Left kidney (tissue), 2 donors: ENCODE measurements around the gene DYSF. TPM values are rescaled to one million over a fixed set of nuclear protein-coding genes. Genes with fewer than 3 reads are reported as not detected.
"Not testable (repeated sequence)": the region's sequence is repeated elsewhere in the genome, so short reads cannot be mapped to it uniquely, and the experiment has no call there.

Experiments used
- DNase-seq: peaks from one replicate; pipeline ENCODE4 v3.0.0-alpha.2; 2013
- polyA plus RNA-seq: library from polyadenylated mRNA; unstranded; fragments of 120-200 nt; gene quantifications from one replicate; pipeline ENCODE4 v1.2.1, GENCODE V29; 2013; ENCODE audit not compliant: insufficient read length

The DYSF gene
- polyA plus RNA-seq, 1 donor: 15.4 TPM

DNA sequence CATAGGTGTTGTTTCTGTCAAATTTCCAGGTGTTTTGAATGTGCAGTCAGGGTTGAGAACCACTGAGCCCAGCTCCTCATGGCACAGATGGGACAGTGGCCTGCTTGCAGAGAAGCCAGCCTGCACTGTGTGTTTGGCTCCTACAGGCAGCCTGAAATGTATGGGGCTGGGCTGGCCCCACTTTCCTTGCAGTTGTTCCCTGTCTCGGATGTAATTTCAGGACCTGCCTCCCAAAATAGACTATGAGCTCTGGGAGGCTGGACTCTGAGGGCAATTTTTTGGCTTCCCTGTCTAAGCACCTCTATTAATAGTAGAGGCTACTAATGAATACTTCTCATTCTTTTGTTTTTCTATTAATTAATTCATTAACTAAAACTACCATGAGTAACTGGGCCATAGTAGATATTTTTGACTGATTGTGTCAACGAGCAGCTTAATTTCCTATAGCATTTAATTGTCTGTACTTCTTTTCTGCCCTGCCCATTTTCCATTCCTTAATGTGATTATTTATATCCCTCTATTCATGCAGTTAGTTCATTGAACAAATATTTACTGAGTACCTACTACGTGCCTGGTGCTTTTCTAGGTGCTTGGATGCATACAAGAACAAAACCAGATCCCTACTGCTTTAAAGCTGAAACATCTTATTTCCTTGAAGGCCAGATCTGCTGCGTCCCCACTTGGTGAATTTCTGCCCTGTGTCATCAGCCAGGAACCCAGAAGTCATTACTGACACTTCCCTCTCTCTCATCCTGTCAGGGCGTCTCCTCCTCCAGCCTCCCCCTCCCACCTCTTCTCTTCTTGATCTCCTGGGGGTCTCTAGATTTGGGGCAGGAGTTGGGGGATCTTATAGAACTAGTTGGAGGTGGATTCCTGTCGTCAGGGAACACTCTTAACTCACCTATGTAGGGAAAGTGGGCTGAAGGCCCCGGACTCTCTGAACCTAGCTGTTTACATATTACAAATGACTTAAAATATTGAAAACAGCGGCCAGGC, 16.3 kb downstream of the DYSF start:
- DNase-seq: no peak

DNA sequence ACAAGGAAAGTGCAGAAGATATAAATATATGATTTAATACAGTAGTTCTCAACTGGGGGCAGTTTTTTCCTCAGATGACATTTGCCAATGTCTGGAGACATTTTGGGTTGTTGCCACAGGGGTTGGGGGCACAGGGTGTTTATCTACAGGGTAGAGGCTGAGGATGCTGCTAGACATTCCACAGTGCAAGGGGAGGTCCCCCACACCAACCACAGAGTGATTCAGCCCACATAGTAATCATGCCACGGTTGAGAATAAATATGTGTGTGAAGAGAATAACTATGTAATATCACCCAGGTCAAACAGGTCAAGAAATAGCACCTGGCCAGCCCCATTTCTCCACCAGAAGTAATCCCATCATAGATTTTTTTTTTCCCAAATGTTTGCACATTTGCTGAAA, 17.9 kb downstream of the DYSF start:
- no peak for DNase-seq

DNA sequence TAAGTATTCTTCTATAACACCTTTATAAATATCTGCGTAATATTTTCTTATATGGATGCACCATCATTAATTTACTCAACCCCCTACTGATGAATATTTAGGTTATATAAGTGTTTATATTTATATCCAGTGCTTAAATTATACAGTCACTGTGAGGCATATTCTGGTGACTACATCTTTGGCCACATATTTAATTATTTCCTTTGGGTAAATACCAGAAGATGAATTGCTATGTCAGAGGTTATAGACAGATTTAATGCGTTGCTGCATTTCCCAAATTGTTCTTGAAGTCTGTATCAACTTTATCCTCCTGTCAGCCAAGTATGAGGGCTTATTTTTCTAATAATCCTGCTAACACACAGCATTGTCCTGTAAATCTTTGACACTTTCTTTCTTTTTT, 18.7 kb downstream of the DYSF start:
- no peak for DNase-seq

DNA sequence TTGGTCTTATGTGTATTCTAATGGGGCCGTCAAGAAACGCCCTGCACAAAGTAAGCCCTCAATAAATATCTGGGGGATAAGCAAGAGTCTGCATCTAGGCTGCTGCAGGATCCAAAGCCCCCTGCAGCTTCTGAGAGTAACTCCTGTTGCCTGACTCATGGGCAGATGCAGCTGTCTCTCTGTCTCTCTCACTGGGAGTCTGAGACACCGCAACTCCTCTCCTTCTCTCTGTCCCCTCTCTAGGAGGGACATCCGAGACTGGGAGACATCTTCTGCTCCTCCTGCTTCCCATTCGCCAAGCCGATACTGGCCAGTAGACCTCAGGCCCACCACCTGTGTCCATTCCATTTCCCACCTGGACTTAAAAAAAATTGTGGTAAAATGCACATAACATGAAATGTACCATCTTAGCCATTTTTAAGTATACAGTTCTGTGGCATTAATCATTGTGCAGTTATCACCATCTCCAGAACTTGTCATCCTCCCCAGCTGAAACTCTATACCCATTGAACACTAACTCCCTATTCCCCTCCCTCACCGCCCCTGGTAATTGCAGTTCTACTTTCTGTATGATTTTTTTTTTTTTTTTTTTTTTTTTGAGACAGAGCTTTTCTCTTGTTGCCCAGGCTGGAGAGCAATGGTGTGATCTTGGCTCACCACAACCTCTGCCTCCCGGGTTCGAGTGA, 20.1 kb downstream of the DYSF start:
- no peak for DNase-seq

DNA sequence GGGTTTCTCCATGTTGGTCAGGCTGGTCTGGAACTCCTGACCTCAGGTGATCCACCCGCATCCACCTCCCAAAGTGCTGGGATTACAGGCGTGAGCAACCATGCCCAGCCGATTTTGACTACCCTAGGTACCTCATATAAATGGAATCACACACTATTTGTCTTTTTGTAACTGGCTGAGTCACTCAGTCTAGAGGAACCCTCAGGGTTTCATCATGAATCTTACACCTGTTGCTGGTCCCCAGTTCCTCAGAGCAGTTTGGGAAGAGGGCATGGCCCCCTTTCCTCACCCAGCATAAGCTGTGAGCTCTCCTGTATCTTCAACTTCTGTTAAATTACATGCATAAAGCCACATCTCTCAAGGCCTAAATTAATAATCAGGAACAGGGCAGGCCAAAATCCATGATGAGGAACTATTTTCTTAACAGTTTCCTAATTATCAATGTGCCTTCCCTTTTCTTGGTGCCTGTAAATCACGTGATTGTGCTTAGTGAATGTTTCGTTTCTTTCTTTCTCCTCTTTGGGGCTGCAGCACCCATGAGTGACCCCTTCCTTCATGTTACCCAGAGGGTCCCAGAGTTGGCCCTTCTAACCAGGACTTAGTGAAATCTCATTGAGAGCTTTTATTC, 20.9 kb downstream of the DYSF start:
- no peak for DNase-seq

DNA sequence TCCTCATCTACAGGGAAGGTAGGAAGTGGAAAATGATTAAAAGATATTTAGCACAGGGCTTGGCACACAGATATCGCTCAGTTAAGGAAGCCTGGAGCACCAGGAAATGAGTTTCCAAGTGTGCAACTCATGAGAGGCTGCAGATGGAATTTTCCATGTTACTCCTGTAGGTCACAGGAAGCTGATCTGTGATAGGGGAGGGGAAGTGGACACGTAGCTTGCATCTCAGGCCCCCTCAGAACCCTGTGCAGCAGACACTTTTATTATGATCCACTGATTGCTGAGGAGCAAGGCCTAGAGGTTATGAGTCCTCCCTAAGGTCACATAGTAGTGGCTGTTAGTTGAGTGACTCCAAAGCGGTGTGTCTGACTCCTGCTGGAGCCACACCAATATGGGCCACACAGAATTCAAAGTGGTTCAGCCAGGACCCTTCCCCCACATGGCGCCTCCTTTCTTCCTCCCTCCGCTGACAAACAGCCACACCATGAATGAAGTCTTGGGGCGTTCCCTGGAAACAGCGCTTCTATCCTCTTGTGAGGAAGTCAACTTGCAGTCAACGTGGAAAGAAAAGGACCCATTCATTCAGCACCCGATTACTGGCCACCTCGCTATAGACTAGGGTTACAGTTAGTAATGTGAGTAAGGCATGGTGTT, 21.5 kb downstream of the DYSF start:
- DNase-seq: no peak

DNA sequence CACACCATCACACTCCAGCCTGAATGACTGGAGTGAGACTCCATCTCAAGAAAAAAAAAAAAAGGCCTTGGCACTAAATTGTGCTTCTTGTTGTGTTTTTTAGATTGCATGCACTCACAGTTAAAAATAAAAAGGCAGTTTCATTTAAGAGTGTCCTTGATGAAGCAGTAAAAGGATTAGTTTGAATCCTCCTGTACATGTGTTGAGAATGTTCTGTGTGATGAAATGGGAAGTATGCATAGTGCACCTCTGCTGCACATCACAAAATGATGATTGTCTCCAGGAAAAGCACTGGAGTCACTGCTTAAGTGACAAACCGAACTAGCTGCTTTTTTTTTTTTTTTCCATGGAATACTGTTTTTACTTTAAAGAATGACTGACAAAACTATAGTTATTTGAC, 23.1 kb downstream of the DYSF start:
- no peak for DNase-seq

DNA sequence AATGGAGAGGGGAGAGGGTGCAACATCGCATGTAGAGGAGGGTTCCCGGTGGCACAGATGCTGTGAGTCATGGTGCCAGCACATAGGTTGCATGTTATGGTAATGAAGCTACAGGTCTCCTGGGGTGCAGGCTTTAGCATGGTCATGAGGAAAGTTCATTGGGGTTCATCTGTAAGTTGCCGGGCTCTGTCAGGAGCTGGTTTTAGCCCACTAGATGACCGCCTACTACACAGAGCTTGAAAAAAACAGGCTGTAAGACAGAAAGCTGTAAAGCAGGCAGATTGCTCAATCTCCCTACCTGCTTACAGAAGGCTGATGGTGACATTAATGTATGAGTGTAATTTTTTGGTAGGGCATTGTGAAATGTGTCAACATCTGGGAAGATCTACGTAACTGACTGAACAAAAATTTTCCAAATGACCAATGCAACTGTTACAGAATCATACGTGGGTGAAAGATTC, 23.9 kb downstream of the DYSF start:
- DNase-seq: no peak

DNA sequence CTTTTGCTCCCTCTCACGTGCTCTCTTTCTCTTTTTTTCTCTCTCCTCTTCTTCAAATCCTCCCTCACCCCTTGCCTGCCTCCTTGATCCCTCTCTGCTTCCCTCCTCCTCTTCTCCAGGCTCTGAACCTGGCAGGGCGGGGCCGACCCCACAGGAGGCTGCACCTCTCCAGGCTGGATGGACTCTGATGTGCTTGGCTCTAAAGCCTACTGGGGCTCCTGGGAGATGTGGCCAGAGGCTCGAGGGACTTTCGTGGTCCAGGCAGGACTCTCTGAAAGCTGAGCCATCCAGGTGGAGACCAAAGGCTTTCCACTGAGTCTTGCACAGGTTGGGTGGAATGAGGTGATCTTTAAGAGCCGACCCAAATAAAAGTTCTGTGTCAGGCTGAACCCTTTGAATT, 25.4 kb downstream of the DYSF start:
- no peak for DNase-seq

DNA sequence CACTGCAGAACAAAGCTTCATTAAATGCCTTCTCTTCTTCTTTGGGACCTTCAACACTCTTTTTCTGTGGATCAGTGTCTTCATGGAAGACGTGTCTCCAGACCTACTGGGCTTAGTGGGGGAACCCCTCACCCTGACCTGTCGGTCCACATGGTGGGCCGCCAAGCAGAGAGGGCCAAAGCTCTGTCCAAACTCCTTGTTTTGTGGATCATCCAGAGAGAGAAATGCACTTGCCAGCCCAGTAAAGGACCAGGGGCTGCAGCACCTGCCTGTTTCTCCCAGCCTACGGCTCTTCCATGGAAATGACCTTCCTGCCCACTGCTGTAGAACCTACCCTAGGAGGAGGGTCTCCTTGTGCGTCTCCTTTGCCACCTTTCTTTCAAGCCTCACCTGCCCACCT, 25.9 kb downstream of the DYSF start:
- no peak for DNase-seq

DNA sequence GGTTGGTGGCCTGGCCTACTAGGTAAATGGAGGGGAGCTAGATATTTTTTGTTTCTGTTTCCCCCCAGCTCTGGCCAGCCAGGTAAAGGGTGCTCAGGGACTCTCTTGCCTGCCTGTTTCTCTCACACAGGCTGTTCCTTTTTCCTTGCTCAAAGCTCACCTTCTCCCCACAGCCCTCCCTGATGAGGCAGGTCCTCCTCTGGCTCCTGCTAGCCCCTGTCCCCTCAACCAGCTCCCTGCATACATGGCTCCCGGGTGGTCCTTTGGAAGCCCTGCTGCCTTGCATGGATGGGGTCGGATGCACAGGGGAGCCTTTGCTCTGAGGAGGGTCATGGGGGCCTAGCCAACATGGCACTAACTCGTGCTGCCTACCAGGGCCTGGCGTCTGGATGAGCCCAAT, 27.8 kb downstream of the DYSF start:
- no peak for DNase-seq

DNA sequence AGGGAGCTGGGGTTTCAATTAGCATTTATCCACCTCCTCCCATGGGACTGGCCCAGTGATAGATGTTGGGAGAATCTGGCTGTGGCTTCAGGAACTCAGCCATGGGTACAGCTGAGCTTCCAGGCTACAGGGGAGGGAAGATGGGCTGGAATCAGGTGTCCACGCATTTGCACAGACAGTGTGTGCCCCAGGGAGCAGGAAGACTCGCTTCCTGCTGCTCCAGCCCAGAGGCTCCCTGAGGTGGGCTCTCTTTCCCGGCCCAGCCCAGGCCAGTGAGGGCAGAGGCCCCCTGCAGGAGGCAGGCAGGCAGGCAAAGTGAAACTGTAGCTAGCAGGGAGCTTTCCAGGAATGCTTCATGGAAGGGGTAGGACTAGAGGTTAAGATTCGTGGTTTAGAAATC, 28.7 kb downstream of the DYSF start:
- no peak for DNase-seq

DNA sequence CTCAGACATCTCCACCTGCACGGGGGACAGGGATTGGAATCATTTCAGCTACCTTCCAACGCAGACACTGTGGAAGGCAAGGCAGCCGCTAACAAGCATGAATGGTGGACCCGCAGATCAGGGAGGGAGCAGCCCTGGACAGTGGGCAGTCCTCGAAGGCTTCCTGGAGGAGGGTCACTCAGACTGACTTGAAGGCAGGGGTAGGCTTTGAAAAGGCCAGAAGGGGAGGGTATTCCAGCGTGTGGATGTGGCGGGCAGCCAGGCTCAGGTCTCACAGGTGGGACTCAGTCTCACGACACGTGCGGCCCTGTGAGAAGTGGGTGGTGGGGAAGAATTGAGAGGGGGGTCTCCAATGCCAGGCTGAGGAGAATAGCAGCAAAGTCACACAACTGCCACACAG, 29.9 kb downstream of the DYSF start:
- no peak for DNase-seq

DNA sequence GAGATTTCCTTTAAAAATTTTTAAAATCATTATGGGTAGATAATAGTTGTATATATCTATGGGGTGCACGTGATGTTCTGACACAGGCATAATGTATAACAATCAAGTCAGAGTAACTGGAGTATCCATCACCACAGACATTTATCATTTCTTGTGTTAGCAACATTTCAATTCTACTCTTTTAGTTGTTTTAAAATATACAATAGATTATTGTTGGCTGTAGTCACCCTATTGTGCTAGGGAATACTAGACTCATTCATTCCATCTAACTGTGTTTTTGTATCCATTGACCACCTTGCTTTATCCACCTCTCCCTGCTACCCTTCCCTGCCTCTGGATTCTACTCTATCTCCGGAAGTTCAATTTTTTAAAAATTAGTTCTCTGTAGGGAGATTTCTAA, 31.0 kb downstream of the DYSF start:
- DNase-seq: no peak

DNA sequence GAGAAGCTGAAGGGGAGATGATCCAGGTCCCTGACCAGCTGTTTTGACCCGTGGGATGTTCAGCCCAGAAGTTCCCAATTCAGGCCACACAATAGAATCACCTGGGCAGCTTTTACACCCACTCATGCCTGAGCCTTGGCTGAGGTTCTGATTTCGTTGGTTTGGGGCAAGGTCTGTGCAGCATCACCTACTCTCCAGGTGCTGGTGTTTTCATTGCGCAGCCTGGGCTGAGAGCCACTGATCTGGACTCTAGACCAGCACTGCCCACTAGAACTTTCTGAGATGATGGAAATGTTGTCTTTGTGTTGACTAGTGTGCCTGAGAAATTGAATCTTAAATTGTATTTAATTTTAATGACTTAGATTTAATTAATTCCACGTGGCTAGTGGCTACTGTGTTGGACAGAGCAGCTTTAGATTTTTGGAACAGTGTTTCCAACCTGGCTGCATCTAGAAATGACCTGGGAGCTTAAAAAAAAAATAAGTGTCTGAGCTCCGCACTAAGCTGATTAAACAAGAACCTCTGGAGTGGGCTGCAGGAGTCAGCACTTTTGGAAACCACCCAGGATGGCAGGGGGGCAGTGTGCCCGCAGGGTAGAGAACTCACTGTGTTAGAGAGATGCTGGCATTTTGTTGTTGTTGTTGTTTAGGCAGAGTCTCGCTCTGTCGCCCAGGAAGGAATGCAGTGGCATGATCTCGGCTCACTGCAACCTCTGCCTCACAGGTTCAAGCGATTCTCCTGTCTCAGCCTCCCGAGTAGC, 33.7 kb downstream of the DYSF start:
- no peak for DNase-seq

DNA sequence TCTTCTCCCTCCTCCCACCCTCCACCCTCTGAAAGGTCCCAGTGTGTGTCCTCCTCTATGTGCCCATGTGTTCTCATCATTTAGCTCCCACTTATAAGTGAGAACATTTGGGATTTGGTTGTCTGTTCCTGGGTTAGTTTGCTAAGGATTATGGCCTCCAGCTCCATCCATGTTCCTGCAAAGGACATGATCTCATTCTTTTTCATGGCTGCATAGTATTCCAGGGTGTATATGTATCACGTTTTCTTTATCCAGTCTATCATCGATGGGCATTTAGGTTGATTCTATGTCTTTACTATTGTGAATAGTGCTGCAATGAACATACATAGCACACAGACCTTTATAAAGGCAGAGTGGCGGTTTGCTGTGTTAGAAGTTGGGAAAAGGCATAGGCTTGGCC, 38.2 kb downstream of the DYSF start:
- DNase-seq: not testable (repeated sequence)

DNA sequence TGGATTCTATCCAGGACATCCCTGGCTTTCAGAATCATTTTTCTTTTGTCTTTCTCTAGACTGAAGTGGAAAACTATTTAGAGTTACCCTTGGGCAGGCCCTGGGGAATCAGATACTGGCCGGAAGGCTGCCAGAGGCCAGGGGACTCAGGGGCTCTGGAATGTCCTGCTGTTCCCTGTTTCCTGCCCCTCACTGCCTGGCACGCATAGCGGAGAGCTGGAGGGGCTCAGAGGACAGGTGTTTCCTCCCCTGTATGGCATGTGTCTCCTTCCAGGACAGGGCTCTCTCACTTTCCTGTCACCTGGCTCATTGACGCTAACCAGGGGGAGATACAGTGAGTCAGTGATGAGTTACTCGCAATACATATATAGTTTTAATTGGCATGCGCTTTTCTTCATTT, 38.8 kb downstream of the DYSF start:
- no peak for DNase-seq

DNA sequence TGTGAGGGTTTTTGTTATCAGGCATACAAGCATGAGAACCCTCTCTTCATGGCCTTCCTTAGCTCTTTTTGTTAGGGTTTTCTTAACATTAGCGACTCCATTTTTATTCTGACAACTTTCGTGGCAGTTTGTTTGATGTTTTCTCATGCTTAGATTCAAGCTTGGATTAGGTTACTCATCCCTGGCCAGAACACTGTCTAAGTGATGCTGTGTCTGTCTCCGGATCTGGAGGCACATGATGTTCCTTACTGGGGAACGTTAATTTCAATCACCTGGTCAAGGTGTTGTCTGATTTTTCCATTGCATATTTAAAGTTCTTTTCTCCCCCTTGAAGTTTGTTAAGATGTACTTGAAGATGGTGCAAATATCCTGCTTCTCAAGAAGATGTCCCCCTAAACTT, 40.7 kb downstream of the DYSF start:
- DNase-seq: no peak

DNA sequence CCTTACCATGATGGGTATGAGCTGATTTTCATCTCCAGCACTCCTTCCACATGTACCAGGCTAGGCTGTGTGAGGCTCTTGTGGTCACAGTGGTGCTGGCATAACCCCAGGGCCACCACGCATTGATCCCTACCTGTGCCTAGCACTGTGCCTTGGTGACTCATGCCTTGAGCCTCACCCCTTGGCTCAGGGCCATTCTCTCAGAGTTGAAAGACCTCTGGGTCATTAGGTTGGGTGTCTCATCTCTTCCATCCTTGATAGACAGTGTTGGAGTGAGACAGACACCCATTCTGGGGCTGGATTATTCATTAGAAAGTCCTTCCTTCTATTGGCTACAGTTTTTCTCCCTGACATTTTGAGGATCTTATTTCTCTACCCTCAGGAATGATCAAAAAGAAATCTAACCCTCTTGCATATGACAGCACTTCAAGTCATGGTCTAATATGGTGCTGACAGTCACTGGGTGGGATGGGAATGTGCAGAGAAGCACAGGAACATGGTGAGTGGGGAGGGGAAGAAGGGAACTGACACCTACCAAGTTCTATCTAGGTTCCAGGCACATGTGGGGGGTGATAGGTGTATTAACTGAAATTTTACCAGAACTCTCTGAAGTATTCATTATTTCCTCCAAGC, 41.3 kb downstream of the DYSF start:
- DNase-seq: no peak

DNA sequence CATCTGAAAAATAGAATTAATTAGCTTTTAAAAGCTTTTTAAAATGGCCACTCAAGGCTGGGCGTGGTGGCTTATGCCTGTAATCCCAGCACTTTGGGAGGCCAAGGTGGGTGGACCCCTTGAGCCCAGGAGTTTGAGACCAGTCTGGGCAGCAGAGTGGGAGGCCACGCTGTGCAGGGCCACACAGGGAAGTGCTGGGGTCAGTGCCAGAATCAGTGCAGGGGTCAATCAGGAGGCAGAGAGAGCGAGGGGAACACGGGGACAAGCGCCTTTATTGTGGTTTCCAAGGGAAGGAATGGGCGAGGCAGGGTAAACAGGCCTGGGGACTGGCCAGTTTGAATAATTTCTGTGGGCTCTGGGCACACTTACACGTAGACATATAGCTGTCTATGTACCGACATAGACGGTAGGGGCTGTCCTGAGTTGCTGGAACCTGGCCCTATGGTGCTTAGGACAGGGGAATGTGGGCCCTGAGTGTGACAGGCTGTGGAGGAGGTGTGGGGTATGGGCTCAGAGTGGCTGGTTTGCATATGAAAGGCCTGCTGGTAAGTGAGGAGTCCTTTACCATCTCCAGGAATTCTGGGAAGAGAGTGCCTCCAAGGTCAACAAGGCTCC, 42.9 kb downstream of the DYSF start:
- DNase-seq: no peak

DNA sequence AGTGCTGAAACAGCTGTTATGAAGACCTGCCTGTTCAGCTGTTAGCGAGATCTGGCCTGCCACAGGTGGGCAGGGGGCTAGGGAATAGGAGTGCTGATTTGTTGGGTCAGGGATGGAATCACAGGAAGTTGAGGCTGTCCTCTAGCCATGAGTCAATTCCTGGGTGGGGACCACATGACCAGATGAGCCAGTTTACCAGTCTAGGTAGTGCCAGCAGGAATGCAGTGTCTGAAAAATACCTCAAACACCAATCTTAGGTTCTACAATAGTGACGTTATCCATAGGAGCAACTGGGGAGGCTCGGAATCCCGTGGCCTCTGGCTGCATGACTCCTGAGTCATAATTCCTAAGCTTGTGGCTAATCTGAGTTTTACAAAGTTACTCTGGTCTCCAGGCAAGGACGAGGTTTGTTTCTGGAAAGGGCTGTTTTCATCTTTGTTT, 44.9 kb downstream of the DYSF start:
- no peak for DNase-seq
